GM23248 (cell line): Measurements from ENCODE around the gene ZBTB8A. TPM values are rescaled to one million over a fixed set of nuclear protein-coding genes. Genes with fewer than 3 reads are reported as not detected.

Experiments used
- DNase-seq: peaks from one replicate; pipeline ENCODE4 v3.0.0-alpha.2; 2015
- H2AFZ ChIP-seq: fragments of 200-600 bp; sonication (generic); 2 replicates; pipeline ENCODE4 v1.6.1; 2016; ENCODE audit warnings: antibody characterized with exemption
- H3F3A ChIP-seq: fragments of 200-600 bp; sonication (generic); 2 replicates; pipeline ENCODE4 v1.6.1; 2016; ENCODE audit warnings: mild to moderate bottlenecking, antibody characterized with exemption, mixed run types; ENCODE audit not compliant: insufficient read depth
- H3K27ac ChIP-seq: fragments of 200-600 bp; sonication (generic); 2 replicates; pipeline ENCODE4 v1.5.1; 2016; ENCODE audit warnings: mild to moderate bottlenecking
- H3K27me3 ChIP-seq: fragments of 200-600 bp; sonication (generic); replicated peaks from 2 replicates; pipeline ENCODE4 v1.6.1; 2016; ENCODE audit warnings: mild to moderate bottlenecking; ENCODE audit not compliant: insufficient read depth
- H3K36me3 ChIP-seq: fragments of 200-600 bp; sonication (generic); 2 replicates; pipeline ENCODE4 v1.6.1; 2016; ENCODE audit warnings: low read depth, mild to moderate bottlenecking
- H3K4me1 ChIP-seq: fragments of 200-600 bp; sonication (generic); 2 replicates; pipeline ENCODE4 v1.6.1; 2016; ENCODE audit warnings: mild to moderate bottlenecking; ENCODE audit not compliant: insufficient read depth
- H3K4me2 ChIP-seq: fragments of 200-600 bp; sonication (generic); one replicate; pipeline ENCODE4 v1.6.1; 2016; ENCODE audit warnings: mild to moderate bottlenecking; ENCODE audit not compliant: unreplicated experiment
- H3K4me3 ChIP-seq: fragments of 200-600 bp; sonication (generic); 2 replicates; pipeline ENCODE4 v1.5.1; 2016; ENCODE audit warnings: mild to moderate bottlenecking
- H3K79me2 ChIP-seq: fragments of 200-600 bp; sonication (generic); 2 replicates; pipeline ENCODE4 v1.6.1; 2016; ENCODE audit warnings: mild to moderate bottlenecking; ENCODE audit not compliant: insufficient read depth
- H3K9ac ChIP-seq: fragments of 200-600 bp; sonication (generic); 2 replicates; pipeline ENCODE4 v1.6.1; 2016; ENCODE audit warnings: mild to moderate bottlenecking
- H3K9me2 ChIP-seq: fragments of 200-600 bp; sonication (generic); 2 replicates; pipeline ENCODE4 v1.6.1; 2016; ENCODE audit warnings: mixed run types, mild to moderate bottlenecking, moderate library complexity; ENCODE audit not compliant: insufficient read depth
- H3K9me3 ChIP-seq: fragments of 200-600 bp; sonication (generic); one replicate; pipeline ENCODE4 v1.6.1; 2017; ENCODE audit warnings: low read depth
- H4K20me1 ChIP-seq: fragments of 200-600 bp; sonication (generic); 2 replicates; pipeline ENCODE4 v1.6.0; 2016; ENCODE audit not compliant: insufficient read depth
- EZH2 ChIP-seq: fragments of 200-600 bp; sonication (generic); IDR thresholded peaks from 2 replicates; pipeline ENCODE4 v1.6.1; 2018; ENCODE audit warnings: antibody characterized with exemption, mild to moderate bottlenecking; ENCODE audit not compliant: insufficient read depth, poor library complexity, severe bottlenecking
- EZH2phosphoT487 ChIP-seq: fragments of 200-600 bp; sonication (generic); IDR thresholded peaks from 2 replicates; pipeline ENCODE4 v1.6.1; 2018; ENCODE audit warnings: antibody characterized with exemption, moderate library complexity, mild to moderate bottlenecking, low read depth; ENCODE audit not compliant: insufficient read depth
- WGBS, 2 experiments: methylation state at CpG; one replicate each; pipeline ENCODE4 v1.1.6; 2015 to 2017; ENCODE audit warnings: low lambda C conversion rate in 2 of 2, low coverage in 1 of 2; ENCODE audit errors: missing lambda C conversion rate in 2 of 2; 5-methylcytosine and 5-hydroxymethylcytosine counted together
- in situ Hi-C: fragments of 300-500 bp; cut with MboI; formaldehyde crosslinking; loops from 2 replicates; pipeline ENCODE4 v1.15.0; 2020
- polyA plus RNA-seq: library from polyadenylated mRNA; unstranded; fragments of >200 nt; fragmentation: Nextera tagmentation; extraction: Ambion mirVana; gene quantifications from 2 replicates; pipeline ENCODE4 v1.2.1, GENCODE V29; 2016
- total RNA-seq: library from RNA; depleted of rRNA; stranded (reverse); fragments of >200 nt; shearing (Covaris generic); gene quantifications from 2 replicates; pipeline ENCODE4 v1.2.3, GENCODE V29; 2014

ZBTB8A gene
- total and polyA plus RNA-seq, 2 experiments from 2014 or later: 5.6 to 8.5 TPM

DNA sequence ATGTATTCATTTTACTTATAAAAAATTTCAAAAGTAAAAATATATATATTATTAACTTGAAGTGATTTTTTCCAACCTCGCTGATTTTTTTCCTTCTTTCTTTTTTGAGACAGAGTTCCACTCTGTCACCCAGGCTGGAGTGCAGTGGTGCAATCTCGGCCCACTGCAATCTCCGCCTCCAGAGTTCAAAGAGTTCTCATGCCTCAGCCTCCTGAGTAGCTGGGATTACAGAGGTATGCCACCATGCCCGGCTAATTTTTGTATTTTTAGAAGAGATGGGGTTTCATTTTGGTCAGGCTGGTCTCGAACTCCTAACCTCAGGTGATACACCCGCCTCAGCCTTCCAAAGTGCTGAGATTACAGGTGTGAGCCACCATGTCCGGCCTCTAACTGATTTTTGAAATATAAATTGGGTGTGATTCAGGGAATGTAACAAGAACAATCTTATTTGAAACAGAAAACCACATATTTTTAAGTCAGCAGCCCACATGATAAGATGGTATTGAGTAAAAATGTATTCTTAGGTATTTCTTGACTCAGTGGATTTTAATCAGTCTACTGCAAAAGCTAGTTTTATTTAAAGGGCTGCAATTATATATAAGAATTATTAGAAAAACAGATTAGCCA lies 44.4 kb upstream of the ZBTB8A start:
- H3K4me1 ChIP-seq: no peaks in the 10 kb centered on the region
- no peak overlapping the region for H3K27ac ChIP-seq
- 0 out of 2 replicates have a peak, but pooled peaks cover 4% of the 10 kb centered on the region for H3F3A ChIP-seq
- no peak overlapping the region for H3K4me2 ChIP-seq
- H3K9me3 ChIP-seq: no peaks in the 10 kb centered on the region
- 95 to 98% methylated on average over 7 of the region's 7 CpGs for WGBS, 2 experiments
- H2AFZ ChIP-seq: no peak overlapping the region
- H4K20me1 ChIP-seq: no peaks in the 10 kb centered on the region
- in situ Hi-C loops: no loop called here
- H3K9ac ChIP-seq: no peak overlapping the region
- H3K9me2 ChIP-seq: no peaks in the 10 kb centered on the region
- H3K27me3 ChIP-seq: no peaks in the 10 kb centered on the region
- no peak for TF ChIP-seq EZH2
- no peak for TF ChIP-seq EZH2phosphoT487
- no peak for DNase-seq
- H3K79me2 ChIP-seq: no peaks in the 10 kb centered on the region
- no peak overlapping the region for H3K4me3 ChIP-seq
- no peaks in the 10 kb centered on the region for H3K36me3 ChIP-seq

DNA sequence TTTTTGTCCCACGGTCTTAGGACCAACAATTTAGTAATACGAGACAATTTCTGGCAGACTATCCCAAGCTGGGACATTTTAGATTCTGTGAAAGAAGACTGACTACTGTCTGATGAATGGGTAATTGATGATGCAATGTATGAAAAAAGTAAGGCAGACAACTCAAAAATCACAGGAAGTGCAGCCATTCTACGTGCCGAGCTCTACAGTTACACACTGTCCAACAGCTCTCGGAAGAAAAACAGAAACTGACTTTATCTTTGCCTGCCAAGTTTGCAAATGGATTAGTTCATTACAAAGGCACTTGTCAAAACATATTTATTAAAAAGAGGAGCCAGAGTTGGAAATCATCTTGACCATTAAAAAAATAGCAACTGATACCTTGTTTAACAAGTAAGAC lies 43.1 kb upstream of the ZBTB8A start:
- no peaks in the 10 kb centered on the region for H3K9me3 ChIP-seq
- DNase-seq: peak; percentile 62

DNA sequence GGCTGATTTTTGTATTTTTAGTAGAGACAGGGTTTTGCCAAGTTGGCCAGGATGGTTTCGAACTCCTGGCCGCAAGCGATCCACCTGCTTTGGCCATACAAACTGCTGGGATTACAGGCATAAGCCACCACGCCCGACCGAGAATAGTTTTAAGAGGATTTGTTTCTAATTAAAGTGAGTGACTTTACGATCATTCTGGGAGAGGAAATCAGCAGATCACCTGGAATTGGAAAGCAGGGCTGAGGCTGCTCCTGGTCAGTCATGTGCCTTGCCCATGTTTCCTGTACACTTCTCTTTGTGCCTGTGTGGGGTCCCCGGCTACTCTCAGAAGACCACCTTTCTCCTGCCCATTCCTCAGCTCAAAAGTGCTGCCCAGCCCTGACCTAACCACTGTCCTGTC lies 40.5 kb upstream of the ZBTB8A start:
- in situ Hi-C loops: no loop called here
- no peaks in the 10 kb centered on the region for H3K36me3 ChIP-seq
- no peak overlapping the region for H3K4me2 ChIP-seq
- no peaks in the 10 kb centered on the region for H3K79me2 ChIP-seq
- H3K4me1 ChIP-seq: no peaks in the 10 kb centered on the region
- H3K27ac ChIP-seq: no peak overlapping the region
- DNase-seq: no peak
- TF ChIP-seq EZH2 (no peak), EZH2phosphoT487 (no peak)
- no peak overlapping the region for H2AFZ ChIP-seq
- H3K9ac ChIP-seq: no peak overlapping the region
- no peaks in the 10 kb centered on the region for H4K20me1 ChIP-seq
- no peaks in the 10 kb centered on the region for H3K9me3 ChIP-seq
- H3K4me3 ChIP-seq: no peak overlapping the region
- no peaks in the 10 kb centered on the region for H3K9me2 ChIP-seq
- H3K27me3 ChIP-seq: no peaks in the 10 kb centered on the region
- H3F3A ChIP-seq: peaks cover 10% of the 10 kb centered on the region
- WGBS, 2 experiments: 72 to 78% methylated on average over 8 of the region's 8 CpGs

More for the DNA sequence above, 43.1 kb upstream of the ZBTB8A start:
- peak overlapping the region; percentile 53 for H3K4me3 ChIP-seq
- no peaks in the 10 kb centered on the region for H4K20me1 ChIP-seq
- H3K4me1 ChIP-seq: no peaks in the 10 kb centered on the region
- H3K27ac ChIP-seq: 0 out of 2 replicates have a peak overlapping the region, but pooled peaks have one; percentile 8
- in situ Hi-C loops: no loop called here
- H3K36me3 ChIP-seq: no peaks in the 10 kb centered on the region
- H3K79me2 ChIP-seq: no peaks in the 10 kb centered on the region
- H3K9me2 ChIP-seq: no peaks in the 10 kb centered on the region
- H2AFZ ChIP-seq: peak overlapping the region; percentile 75
- peaks cover 7% of the 10 kb centered on the region for H3F3A ChIP-seq
- TF ChIP-seq EZH2 (no peak), EZH2phosphoT487 (no peak)
- 2% methylated on average over 5 of the region's 5 CpGs for WGBS, 2 experiments
- H3K9ac ChIP-seq: peak overlapping the region; percentile 37
- H3K27me3 ChIP-seq: no peaks in the 10 kb centered on the region
- H3K4me2 ChIP-seq: peak overlapping the region; percentile 72

DNA sequence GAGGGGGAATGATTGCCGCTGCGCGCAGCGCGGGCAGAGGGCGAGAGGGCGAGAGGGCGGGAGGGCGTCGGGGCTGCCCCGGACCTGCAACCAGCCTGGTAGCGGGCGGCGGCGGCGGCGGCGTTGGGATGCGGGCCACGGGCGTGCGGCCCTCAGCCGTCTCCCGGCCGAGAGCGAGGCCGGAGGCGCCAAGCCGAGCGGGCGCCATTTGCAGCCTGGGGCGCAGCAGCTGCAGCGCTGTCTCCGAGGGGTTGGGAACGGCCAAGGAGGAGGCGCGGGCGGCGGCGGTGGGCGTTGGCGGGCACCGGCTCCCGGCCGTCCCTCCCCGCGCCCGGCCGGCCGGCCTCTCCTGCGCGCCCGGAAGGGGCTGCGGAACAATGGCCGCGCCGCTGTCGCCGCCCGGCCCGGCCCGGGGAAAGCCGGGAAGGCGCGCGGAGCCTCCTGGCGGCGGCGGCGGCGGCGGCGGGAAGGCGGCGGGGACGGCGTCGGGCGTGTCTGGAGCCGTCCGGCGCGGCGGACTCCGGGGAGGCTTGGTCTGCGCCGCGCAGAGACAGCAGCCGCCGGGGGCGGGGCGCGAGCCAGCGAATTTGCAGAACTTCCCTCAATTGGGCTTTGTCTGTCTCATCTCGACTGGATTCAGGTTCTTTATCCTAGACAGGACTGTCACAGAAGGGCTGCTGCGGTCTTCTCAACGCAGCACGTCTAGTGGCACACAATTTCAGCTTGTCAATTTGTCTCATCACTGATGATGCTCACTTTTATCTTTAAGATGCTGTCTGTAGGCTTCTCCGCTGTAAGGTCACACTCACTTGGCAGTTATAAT lies 38.6 kb upstream of the ZBTB8A start:
- peak; percentile 86 for DNase-seq
- TF ChIP-seq EZH2phosphoT487 (no peak), EZH2 (no peak)
- Histone ChIP-seq H3K79me2 (no peaks in the 10 kb centered on the region), H3K9me2 (no peaks in the 10 kb centered on the region), H3K27me3 (no peaks in the 10 kb centered on the region), H2AFZ (peak overlapping the region; percentile 97), H3K4me2 (peak overlapping the region; percentile 85), H3K9ac (peak overlapping the region; percentile 83), H3K9me3 (no peaks in the 10 kb centered on the region), H3K4me1 (no peaks in the 10 kb centered on the region), H3F3A (peaks cover 10% of the 10 kb centered on the region), H3K36me3 (no peaks in the 10 kb centered on the region), H3K27ac (peak overlapping the region; percentile 54), H4K20me1 (no peaks in the 10 kb centered on the region), H3K4me3 (peak overlapping the region; percentile 77)
- WGBS, 2 experiments: 2% methylated on average over 51 to 65 of the region's 99 CpGs
- in situ Hi-C loops: no loop called here
